H1 (cell line): ENCODE data around the gene SEC14L5. TPM values are rescaled to one million over a fixed set of nuclear protein-coding genes. Genes with fewer than 3 reads are reported as not detected.

Experiments used
- CHD7 ChIP-seq: fragments of 300-600 bp; sonication (generic); IDR thresholded peaks from 2 replicates; pipeline ENCODE4 v1.7.1; 2012; ENCODE audit warnings: low read length, moderate library complexity, mild to moderate bottlenecking, inconsistent platforms; ENCODE audit not compliant: insufficient replicate concordance
- CTBP2 ChIP-seq: IDR thresholded peaks from 2 replicates; pipeline ENCODE4 v1.7.0; 2011; ENCODE audit warnings: borderline replicate concordance, mild to moderate bottlenecking, moderate library complexity, mixed read lengths, low read length; ENCODE audit not compliant: insufficient read depth, insufficient read length
- JUN ChIP-seq: IDR thresholded peaks from 2 replicates; pipeline ENCODE4 v1.6.1; 2011; ENCODE audit warnings: low read depth, mild to moderate bottlenecking, improper control_type of control experiment, low read length
- MAX ChIP-seq: IDR thresholded peaks from 2 replicates; pipeline ENCODE4 v1.6.1; 2012; ENCODE audit warnings: inconsistent platforms
- polyA plus RNA-seq, 7 experiments: library from polyadenylated mRNA; depleted of rRNA in 3 of 7; stranded (reverse) in 5 of 7; unstranded in 2 of 7; fragments of >200 nt in 5 of 7; fragments of 200-250 nt in 2 of 7; gene quantifications; 1 replicate in 5 of 7; 2 replicates in 1 of 7; 4 replicates in 1 of 7; pipeline versions ENCODE4 v1.2.1 to v1.2.3, GENCODE V29; 2011 to 2013; ENCODE audit warnings: missing spikeins in 2 of 7, mixed read lengths in 2 of 7
- total RNA-seq: library from RNA; stranded (reverse); fragmentation: NEBNext Ultra II Directional; extraction: Animal tissue kit (Norgen Biotek cat#: 25700); gene quantifications from 2 replicates; pipeline ENCODE4 v1.2.1, GENCODE V29; 2021

The SEC14L5 gene
- total and polyA plus RNA-seq, 2 of the 8 experiments (the other 6 are each of a cell fraction or from before 2014, with no cell fraction given) = 1.9 to 3.0 TPM

GRCh38 chr16:5032748-5033167 lies 74.6 kb downstream of the SEC14L5 start (continued):
- TF ChIP-seq CHD7 (no peak), JUN (no peak), MAX (no peak), CTBP2 (no peak)
